GM21381 (cell line): ENCODE measurements around the gene OXSM.

Experiments
- ATAC-seq: cut with Tn5 transposase; IDR thresholded peaks from one replicate; pipeline ENCODE4 v1.9.1; 2021; ENCODE audit warnings: mild to moderate bottlenecking, moderate library complexity; ENCODE audit not compliant: unreplicated experiment

The OXSM gene

GRCh38 chr3:25801786-25802185 lies 11.9 kb downstream of the OXSM start:
- no peak for ATAC-seq

- ATAC-seq, result no peak
Observed at GRCh38 chr3:25803833-25804232, 13.9 kb downstream of the OXSM start.

- ATAC-seq, result no peak
Observed at GRCh38 chr3:25804676-25805075, 14.8 kb downstream of the OXSM start.

GRCh38 chr3:25812644-25813043 lies 22.8 kb downstream of the OXSM start:
- ATAC-seq, result no peak

GRCh38 chr3:25817107-25817506 lies 27.2 kb downstream of the OXSM start:
- no peak for ATAC-seq

GRCh38 chr3:25817638-25818037 lies 27.7 kb downstream of the OXSM start:
- no peak for ATAC-seq

- ATAC-seq, result no peak
Observed at GRCh38 chr3:25818335-25818734, 28.4 kb downstream of the OXSM start.

- no peak for ATAC-seq
Observed at GRCh38 chr3:25820366-25820765, 30.5 kb downstream of the OXSM start.

- no peak for ATAC-seq
Observed at GRCh38 chr3:25820816-25821486, 31.1 kb downstream of the OXSM start.

- no peak for ATAC-seq
Observed at GRCh38 chr3:25821746-25822573, 32.1 kb downstream of the OXSM start.

GRCh38 chr3:25823314-25823713 lies 33.4 kb downstream of the OXSM start:
- no peak for ATAC-seq

- no peak for ATAC-seq
Observed at GRCh38 chr3:25826510-25826909, 36.6 kb downstream of the OXSM start.

GRCh38 chr3:25830373-25831280 lies 40.7 kb downstream of the OXSM start:
- ATAC-seq, result no peak

- no peak for ATAC-seq
Observed at GRCh38 chr3:25831578-25831977, 41.7 kb downstream of the OXSM start.

GRCh38 chr3:25834346-25834745 lies 44.5 kb downstream of the OXSM start:
- peak; percentile 71 for ATAC-seq

GRCh38 chr3:25836579-25836978 lies 46.7 kb downstream of the OXSM start:
- no peak for ATAC-seq

GRCh38 chr3:25837038-25837437 lies 47.1 kb downstream of the OXSM start:
- no peak for ATAC-seq

- ATAC-seq, result no peak
Observed at GRCh38 chr3:25840099-25840498, 50.2 kb downstream of the OXSM start.

GRCh38 chr3:25843332-25843731 lies 53.4 kb downstream of the OXSM start:
- no peak for ATAC-seq
